ENCODE data around the gene ADGRB3.

DNA sequence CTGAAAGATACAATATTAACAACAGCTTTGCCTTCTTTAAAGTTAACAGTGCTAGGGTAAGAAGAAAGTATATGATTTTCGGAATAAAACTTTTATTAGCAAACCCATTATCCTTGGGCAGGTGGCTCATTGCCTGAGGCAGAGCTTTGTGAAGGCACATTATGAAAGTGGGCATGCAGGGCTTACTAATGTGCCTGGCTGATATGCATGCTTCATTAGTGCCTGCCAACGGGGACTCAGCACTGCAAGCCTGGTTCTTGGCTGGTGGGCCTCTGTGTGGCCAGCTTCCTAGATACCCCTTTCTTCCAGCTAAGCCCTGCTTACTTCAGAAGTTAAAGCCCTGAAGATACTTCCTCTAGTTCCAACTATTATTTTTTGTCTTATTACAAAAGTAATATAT lies 481.6 kb downstream of the ADGRB3 start:
- TF ChIP-seq EZH2 (IDR thresholded peaks at IDR 0.05; ENCODE audit: borderline replicate concordance, low read depth, low read length, severe bottlenecking) (no peak), JUN (IDR thresholded peaks at IDR 0.05; ENCODE audit: borderline replicate concordance, insufficient read depth, insufficient read length, low read depth) (no peak), POLR2A (IDR thresholded peaks at IDR 0.05; ENCODE audit: low read depth, low read length) (no peak)
- TF ChIP-seq, protein P1, sequence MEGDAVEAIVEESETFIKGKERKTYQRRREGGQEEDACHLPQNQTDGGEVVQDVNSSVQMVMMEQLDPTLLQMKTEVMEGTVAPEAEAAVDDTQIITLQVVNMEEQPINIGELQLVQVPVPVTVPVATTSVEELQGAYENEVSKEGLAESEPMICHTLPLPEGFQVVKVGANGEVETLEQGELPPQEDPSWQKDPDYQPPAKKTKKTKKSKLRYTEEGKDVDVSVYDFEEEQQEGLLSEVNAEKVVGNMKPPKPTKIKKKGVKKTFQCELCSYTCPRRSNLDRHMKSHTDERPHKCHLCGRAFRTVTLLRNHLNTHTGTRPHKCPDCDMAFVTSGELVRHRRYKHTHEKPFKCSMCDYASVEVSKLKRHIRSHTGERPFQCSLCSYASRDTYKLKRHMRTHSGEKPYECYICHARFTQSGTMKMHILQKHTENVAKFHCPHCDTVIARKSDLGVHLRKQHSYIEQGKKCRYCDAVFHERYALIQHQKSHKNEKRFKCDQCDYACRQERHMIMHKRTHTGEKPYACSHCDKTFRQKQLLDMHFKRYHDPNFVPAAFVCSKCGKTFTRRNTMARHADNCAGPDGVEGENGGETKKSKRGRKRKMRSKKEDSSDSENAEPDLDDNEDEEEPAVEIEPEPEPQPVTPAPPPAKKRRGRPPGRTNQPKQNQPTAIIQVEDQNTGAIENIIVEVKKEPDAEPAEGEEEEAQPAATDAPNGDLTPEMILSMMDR (IDR thresholded peaks at IDR 0.05; ENCODE audit: extremely low read depth in 1 of 2, insufficient read depth in 1 of 2, low read depth in 1 of 2, low read length in 2 of 2), result no peak
- TF ChIP-seq, protein P2, sequence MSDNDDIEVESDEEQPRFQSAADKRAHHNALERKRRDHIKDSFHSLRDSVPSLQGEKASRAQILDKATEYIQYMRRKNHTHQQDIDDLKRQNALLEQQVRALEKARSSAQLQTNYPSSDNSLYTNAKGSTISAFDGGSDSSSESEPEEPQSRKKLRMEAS (IDR thresholded peaks at IDR 0.05; ENCODE audit: insufficient read depth, insufficient read length), result no peak
